Medulla oblongata (tissue), 1 donor: Measurements from ENCODE around the gene SPAG16.

Experiments
- DNase-seq: peaks from one replicate; pipeline ENCODE4 v3.0.0-alpha.2; 2015; ENCODE audit errors: extremely low spot score

SPAG16 gene

GRCh38 chr2:213816583-213816982 lies 532.3 kb downstream of the SPAG16 start:
- DNase-seq, result no peak

- DNase-seq, result no peak
Measured at GRCh38 chr2:213818436-213818835, 534.2 kb downstream of the SPAG16 start.

- DNase-seq, result no peak
Measured at GRCh38 chr2:213834331-213834730, 550.1 kb downstream of the SPAG16 start.

GRCh38 chr2:213834746-213835145 lies 550.5 kb downstream of the SPAG16 start:
- no peak for DNase-seq

- DNase-seq, result no peak
Measured at GRCh38 chr2:213846856-213847255, 562.6 kb downstream of the SPAG16 start.

- DNase-seq, result no peak
Measured at GRCh38 chr2:213847316-213847715, 563.1 kb downstream of the SPAG16 start.

GRCh38 chr2:213848631-213849030 lies 564.4 kb downstream of the SPAG16 start:
- no peak for DNase-seq

GRCh38 chr2:213861638-213862037 lies 577.4 kb downstream of the SPAG16 start:
- no peak for DNase-seq

GRCh38 chr2:213862407-213863076 lies 578.3 kb downstream of the SPAG16 start:
- no peak for DNase-seq

GRCh38 chr2:213863541-213863940 lies 579.3 kb downstream of the SPAG16 start:
- DNase-seq, result no peak

- no peak for DNase-seq
Measured at GRCh38 chr2:213868526-213868925, 584.3 kb downstream of the SPAG16 start.

- DNase-seq, result no peak
Measured at GRCh38 chr2:213885485-213885884, 601.2 kb downstream of the SPAG16 start.

- DNase-seq, result no peak
Measured at GRCh38 chr2:213914510-213914909, 630.2 kb downstream of the SPAG16 start.

GRCh38 chr2:213920014-213920413 lies 635.8 kb downstream of the SPAG16 start:
- no peak for DNase-seq

GRCh38 chr2:213923543-213923942 lies 639.3 kb downstream of the SPAG16 start:
- DNase-seq, result no peak

- no peak for DNase-seq
Measured at GRCh38 chr2:213934560-213934959, 650.3 kb downstream of the SPAG16 start.

- no peak for DNase-seq
Measured at GRCh38 chr2:213958086-213958485, 673.8 kb downstream of the SPAG16 start.

- no peak for DNase-seq
Measured at GRCh38 chr2:213959589-213959988, 675.3 kb downstream of the SPAG16 start.

- no peak for DNase-seq
Measured at GRCh38 chr2:213971536-213971935, 687.3 kb downstream of the SPAG16 start.

GRCh38 chr2:213980883-213981282 lies 696.6 kb downstream of the SPAG16 start:
- DNase-seq, result no peak

GRCh38 chr2:213989207-213989606 lies 704.9 kb downstream of the SPAG16 start:
- DNase-seq, result no peak

GRCh38 chr2:213991453-213992108 lies 707.3 kb downstream of the SPAG16 start:
- DNase-seq, result no peak

GRCh38 chr2:213995400-213996105 lies 711.3 kb downstream of the SPAG16 start:
- DNase-seq, result no peak
